ENCODE measurements around the gene STX1A. TPM values are rescaled to one million over a fixed set of nuclear protein-coding genes. Genes with fewer than 3 reads are reported as not detected.

STX1A gene
- total RNA-seq (ENCODE audit: low replicate concordance) = 3.6 and 27.9 TPM in 2 replicates

- no peak for TF ChIP-seq CTCF (IDR thresholded peaks at IDR 0.05; ENCODE audit: insufficient read depth, low read length)
- peak; percentile 58 for DNase-seq (ENCODE audit: low read depth)
- H3K4me3 ChIP-seq (ENCODE audit: low read depth, low read length) = peak within 1 kb of the TSS; percentile 80
Observed at GRCh38 chr7:73718905-73719805, at the start of gene STX1A. Gene STX1A, minus strand, starts transcription at chr7:73719669. Its CDS starts 38 bp downstream, at chr7:73719631.

GRCh38 chr7:73768641-73769480 is 49.4 kb upstream of the STX1A start:
- no peak for DNase-seq (ENCODE audit: low read depth)
- no peak overlapping the region for H3K4me3 ChIP-seq (ENCODE audit: low read depth, low read length)
- no peak for TF ChIP-seq CTCF (IDR thresholded peaks at IDR 0.05; ENCODE audit: insufficient read depth, low read length)

GRCh38 chr7:73766556-73767229 is 47.2 kb upstream of the STX1A start:
- no peak overlapping the region for H3K4me3 ChIP-seq (ENCODE audit: low read depth, low read length)
- no peak for TF ChIP-seq CTCF (IDR thresholded peaks at IDR 0.05; ENCODE audit: insufficient read depth, low read length)
- DNase-seq (ENCODE audit: low read depth) = no peak

- TF ChIP-seq CTCF (IDR thresholded peaks at IDR 0.05; ENCODE audit: insufficient read depth, low read length) = no peak
- DNase-seq (ENCODE audit: low read depth) = no peak
Observed at GRCh38 chr7:73762659-73762999, 43.2 kb upstream of the STX1A start.

GRCh38 chr7:73761854-73762658 is 42.6 kb upstream of the STX1A start:
- no peak for TF ChIP-seq CTCF (IDR thresholded peaks at IDR 0.05; ENCODE audit: insufficient read depth, low read length)
- no peak overlapping the region for H3K4me3 ChIP-seq (ENCODE audit: low read depth, low read length)
- no peak for DNase-seq (ENCODE audit: low read depth)

More at GRCh38 chr7:73762659-73762999, 43.2 kb upstream of the STX1A start:
- H3K4me3 ChIP-seq (ENCODE audit: low read depth, low read length) = no peak overlapping the region

All from fibroblast of the aortic adventitia (primary cell).